DND-41 (cell line): ENCODE data around the gene CLEC5A.

Source experiments
- CTCF ChIP-seq: IDR thresholded peaks from 2 replicates; pipeline ENCODE4 v1.5.1; 2012; ENCODE audit warnings: borderline replicate concordance, low read length, moderate library complexity, mild to moderate bottlenecking; ENCODE audit not compliant: poor library complexity, severe bottlenecking; ENCODE audit errors: extremely low read depth
- EZH2 ChIP-seq: IDR thresholded peaks from 3 replicates; pipeline ENCODE4 v1.6.1; 2012; ENCODE audit warnings: borderline replicate concordance, low read depth, mild to moderate bottlenecking, moderate library complexity, low read length, inconsistent platforms; ENCODE audit not compliant: severe bottlenecking

GRCh38 chr7:141928146-141928844 is 18.5 kb downstream of the CLEC5A start:
- TF ChIP-seq CTCF (no peak), EZH2 (no peak)
